NK-92 (cell line): ENCODE results near the gene SPNS2.

Experiments
- DNase-seq: peaks from one replicate; lab custom pipeline; 2025; ENCODE audit not compliant: unreplicated experiment; lab: John Stamatoyannopoulos, UW

The SPNS2 gene

GRCh38 chr17:4479982-4480751, 18.5 kb upstream of the SPNS2 start:
- no peak for DNase-seq

- no peak for DNase-seq
These were observed 17.5 kb upstream of the SPNS2 start for GRCh38 chr17:4480929-4481898.

GRCh38 chr17:4482338-4483011, 16.2 kb upstream of the SPNS2 start:
- no peak for DNase-seq

GRCh38 chr17:4483012-4483840, 15.5 kb upstream of the SPNS2 start:
- no peak for DNase-seq

- no peak for DNase-seq
These were observed 12.7 kb upstream of the SPNS2 start for GRCh38 chr17:4485676-4486646.

GRCh38 chr17:4487296-4487695, 11.4 kb upstream of the SPNS2 start:
- DNase-seq: no peak

- DNase-seq: no peak
These were observed 10.6 kb upstream of the SPNS2 start for GRCh38 chr17:4487820-4488716.

- DNase-seq: no peak
These were observed 9.6 kb upstream of the SPNS2 start for GRCh38 chr17:4488989-4489595.

- DNase-seq: no peak
These were observed 8.5 kb upstream of the SPNS2 start for GRCh38 chr17:4490109-4490591.

- no peak for DNase-seq
These were observed 8.0 kb upstream of the SPNS2 start for GRCh38 chr17:4490637-4491061.

- DNase-seq: no peak
These were observed 5.7 kb upstream of the SPNS2 start for GRCh38 chr17:4492721-4493561.

GRCh38 chr17:4497101-4497824, 1.4 kb upstream of the SPNS2 start:
- DNase-seq: no peak

GRCh38 chr17:4499431-4500190, 930 bp downstream of the SPNS2 start:
- DNase-seq: no peak

- DNase-seq: no peak
These were observed 1.5 kb downstream of the SPNS2 start for GRCh38 chr17:4500191-4500571.

GRCh38 chr17:4501295-4501949, 2.7 kb downstream of the SPNS2 start:
- no peak for DNase-seq
